SU-DHL-6 (cell line): ENCODE results near the gene MMP21.

Experiments used
- H2AFZ ChIP-seq: fragments of 200-600 bp; sonication (generic); 2 replicates; pipeline ENCODE4 v1.6.1; 2014; ENCODE audit warnings: low read depth, mild to moderate bottlenecking, moderate library complexity, mixed read lengths, antibody characterized with exemption, low read length; ENCODE audit not compliant: severe bottlenecking
- H3F3A ChIP-seq: fragments of 200-600 bp; shearing (Covaris generic); 2 replicates; pipeline ENCODE4 v1.6.0; 2016; ENCODE audit warnings: antibody characterized with exemption, mild to moderate bottlenecking; ENCODE audit not compliant: insufficient read depth
- H3K27ac ChIP-seq: fragments of 200-600 bp; sonication (generic); 2 replicates; pipeline ENCODE4 v1.5.1; 2016; ENCODE audit warnings: low read depth, mild to moderate bottlenecking, low read length, moderate library complexity, mixed read lengths
- H3K27me3 ChIP-seq: fragments of 200-600 bp; sonication (generic), shearing (Covaris generic); 2 replicates; pipeline ENCODE4 v1.6.0; 2014; ENCODE audit warnings: mild to moderate bottlenecking, low read length
- H3K36me3 ChIP-seq: fragments of 200-600 bp; sonication (generic); 2 replicates; pipeline ENCODE4 v1.6.1; 2014; ENCODE audit warnings: mild to moderate bottlenecking, low read length, mixed read lengths
- H3K4me2 ChIP-seq: fragments of 300-600, 200-600 bp; shearing (Covaris generic), sonication (generic); 2 replicates; pipeline ENCODE4 v1.6.0; 2014; ENCODE audit warnings: low read length, low read depth, mild to moderate bottlenecking; ENCODE audit not compliant: poor library complexity, severe bottlenecking
- H3K4me3 ChIP-seq: fragments of 200-600 bp; sonication (generic); 2 replicates; pipeline ENCODE4 v1.5.1; 2014; ENCODE audit warnings: antibody characterized with exemption, low read length, mild to moderate bottlenecking, mixed read lengths; ENCODE audit not compliant: insufficient read depth, poor library complexity, severe bottlenecking
- H3K79me2 ChIP-seq: fragments of 200-600 bp; sonication (generic); 2 replicates; pipeline ENCODE4 v1.6.1; 2014; ENCODE audit warnings: mild to moderate bottlenecking, low read length, moderate library complexity; ENCODE audit not compliant: insufficient read depth
- H3K9ac ChIP-seq: fragments of 200-600 bp; sonication (generic); 2 replicates; pipeline ENCODE4 v1.7.0; 2014; ENCODE audit warnings: mild to moderate bottlenecking, low read length
- H3K9me2 ChIP-seq: fragments of 200-600 bp; sonication (generic); replicated peaks from 2 replicates; pipeline ENCODE4 v1.6.1; 2014; ENCODE audit warnings: low read length; ENCODE audit not compliant: insufficient read depth
- H3K9me3 ChIP-seq: fragments of 200-600 bp; sonication (generic); 2 replicates; pipeline ENCODE4 v1.6.1; 2014; ENCODE audit warnings: low read length, mixed read lengths; ENCODE audit not compliant: insufficient read depth
- H4K20me1 ChIP-seq: fragments of 200-600 bp; sonication (generic); 2 replicates; pipeline ENCODE4 v1.6.1; 2014; ENCODE audit warnings: low read depth, mild to moderate bottlenecking, antibody characterized with exemption, low read length, moderate library complexity, mixed read lengths
- CTCF ChIP-seq: fragments of 200-600 bp; sonication (generic); IDR thresholded peaks from one replicate; pipeline ENCODE4 v1.5.1; 2017; ENCODE audit warnings: antibody characterized with exemption, mild to moderate bottlenecking, low read length, moderate library complexity; ENCODE audit not compliant: insufficient read depth, poor library complexity, severe bottlenecking
- EZH2phosphoT487 ChIP-seq: fragments of 200-600 bp; sonication (generic), shearing (Covaris generic); conservative IDR thresholded peaks from 2 replicates; pipeline ENCODE4 v1.6.1; 2018; ENCODE audit warnings: mild to moderate bottlenecking, antibody characterized with exemption, low read length, moderate library complexity, mixed read lengths

The MMP21 gene

GRCh38 chr10:125797424-125797823 lies 21.8 kb upstream of the MMP21 start:
- Histone ChIP-seq H3K9ac (no peak overlapping the region), H3K9me2 (no peaks in the 10 kb centered on the region), H3K4me3 (no peak overlapping the region), H3K27ac (no peak overlapping the region), H2AFZ (no peak overlapping the region), H3K4me2 (no peak overlapping the region), H3K79me2 (no peaks in the 10 kb centered on the region), H3K9me3 (no peaks in the 10 kb centered on the region), H4K20me1 (no peaks in the 10 kb centered on the region), H3F3A (no peaks in the 10 kb centered on the region), H3K36me3 (peaks cover 7% of the 10 kb centered on the region), H3K27me3 (no peaks in the 10 kb centered on the region)
- no peak for TF ChIP-seq EZH2phosphoT487
- TF ChIP-seq CTCF, result no peak

- H3K27ac ChIP-seq, result no peak overlapping the region
- H3K9ac ChIP-seq, result no peak overlapping the region
- H3F3A ChIP-seq, result no peaks in the 10 kb centered on the region
- H4K20me1 ChIP-seq, result no peaks in the 10 kb centered on the region
- no peaks in the 10 kb centered on the region for H3K9me3 ChIP-seq
- no peaks in the 10 kb centered on the region for H3K27me3 ChIP-seq
- H3K4me2 ChIP-seq, result no peak overlapping the region
- no peaks in the 10 kb centered on the region for H3K36me3 ChIP-seq
- H3K79me2 ChIP-seq, result no peaks in the 10 kb centered on the region
- H3K4me3 ChIP-seq, result no peak overlapping the region
- no peak for TF ChIP-seq CTCF
- no peak for TF ChIP-seq EZH2phosphoT487
- no peak overlapping the region for H2AFZ ChIP-seq
- no peaks in the 10 kb centered on the region for H3K9me2 ChIP-seq
These were observed 20.1 kb upstream of the MMP21 start for GRCh38 chr10:125795637-125796190.

GRCh38 chr10:125795128-125795527 lies 19.5 kb upstream of the MMP21 start:
- Histone ChIP-seq H3K9me3 (no peaks in the 10 kb centered on the region), H3K27ac (no peak overlapping the region), H3K36me3 (no peaks in the 10 kb centered on the region), H2AFZ (no peak overlapping the region), H3K9ac (no peak overlapping the region), H3K27me3 (no peaks in the 10 kb centered on the region), H3K9me2 (no peaks in the 10 kb centered on the region), H3F3A (no peaks in the 10 kb centered on the region), H3K4me3 (no peak overlapping the region), H3K4me2 (no peak overlapping the region), H3K79me2 (no peaks in the 10 kb centered on the region), H4K20me1 (no peaks in the 10 kb centered on the region)
- TF ChIP-seq CTCF, result no peak
- no peak for TF ChIP-seq EZH2phosphoT487
